ENCODE data around the gene OR10A6. TPM values are rescaled to one million over a fixed set of nuclear protein-coding genes. Genes with fewer than 3 reads are reported as not detected.

Gene OR10A6
- total RNA-seq, 1 donor from 2014 or later: not detected

DNA sequence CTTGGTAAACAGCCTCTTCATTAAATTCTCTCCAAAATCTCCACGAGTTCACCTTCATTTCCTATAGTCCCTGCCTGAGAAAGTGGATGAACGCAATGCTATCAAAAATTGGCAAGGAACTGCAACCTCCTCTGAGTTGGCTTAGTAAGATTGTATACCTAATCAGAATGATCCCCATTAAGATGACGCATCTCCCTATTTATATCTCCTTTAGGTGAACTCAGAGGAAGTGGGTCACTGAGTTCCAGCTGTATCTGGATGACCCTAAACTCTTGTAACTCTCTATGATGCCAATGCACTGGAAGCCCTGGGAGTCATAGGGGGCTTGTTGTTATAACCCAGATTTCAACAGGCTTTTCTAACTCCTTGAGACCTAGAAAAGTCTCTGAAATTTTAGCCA is 48.2 kb downstream of the OR10A6 start:
- DNase-seq (ENCODE audit: low spot score): no peak
- no peak for ATAC-seq

Other genes with a start within 250 kb of the OR10A6 start
- gene OVCH2, start 224.8 kb downstream of the OR10A6 start, total RNA-seq: not detected
- not detected for gene OR5P2, start 134.3 kb downstream of the OR10A6 start, total RNA-seq
- not detected for gene OR5P3, start 100.4 kb downstream of the OR10A6 start, total RNA-seq
- gene OR10A3, start 10.4 kb upstream of the OR10A6 start, total RNA-seq: not detected
- not detected for gene NLRP10, start 34.2 kb upstream of the OR10A6 start, total RNA-seq
- gene EIF3F, start 56.1 kb upstream of the OR10A6 start, total RNA-seq: 90.1 TPM
- 1.2 TPM for gene TUB, start 149.9 kb upstream of the OR10A6 start, total RNA-seq
- gene RIC3, start 237.8 kb upstream of the OR10A6 start, total RNA-seq: 3.4 TPM